ENCODE measurements around the gene YPEL1. TPM values are rescaled to one million over a fixed set of nuclear protein-coding genes. Genes with fewer than 3 reads are reported as not detected.

YPEL1 gene
- total and polyA plus RNA-seq, 2 of the 13 experiments (the other 11 are each of a cell fraction or from before 2014, with no cell fraction given): 0.33 to 2.5 TPM

DNA sequence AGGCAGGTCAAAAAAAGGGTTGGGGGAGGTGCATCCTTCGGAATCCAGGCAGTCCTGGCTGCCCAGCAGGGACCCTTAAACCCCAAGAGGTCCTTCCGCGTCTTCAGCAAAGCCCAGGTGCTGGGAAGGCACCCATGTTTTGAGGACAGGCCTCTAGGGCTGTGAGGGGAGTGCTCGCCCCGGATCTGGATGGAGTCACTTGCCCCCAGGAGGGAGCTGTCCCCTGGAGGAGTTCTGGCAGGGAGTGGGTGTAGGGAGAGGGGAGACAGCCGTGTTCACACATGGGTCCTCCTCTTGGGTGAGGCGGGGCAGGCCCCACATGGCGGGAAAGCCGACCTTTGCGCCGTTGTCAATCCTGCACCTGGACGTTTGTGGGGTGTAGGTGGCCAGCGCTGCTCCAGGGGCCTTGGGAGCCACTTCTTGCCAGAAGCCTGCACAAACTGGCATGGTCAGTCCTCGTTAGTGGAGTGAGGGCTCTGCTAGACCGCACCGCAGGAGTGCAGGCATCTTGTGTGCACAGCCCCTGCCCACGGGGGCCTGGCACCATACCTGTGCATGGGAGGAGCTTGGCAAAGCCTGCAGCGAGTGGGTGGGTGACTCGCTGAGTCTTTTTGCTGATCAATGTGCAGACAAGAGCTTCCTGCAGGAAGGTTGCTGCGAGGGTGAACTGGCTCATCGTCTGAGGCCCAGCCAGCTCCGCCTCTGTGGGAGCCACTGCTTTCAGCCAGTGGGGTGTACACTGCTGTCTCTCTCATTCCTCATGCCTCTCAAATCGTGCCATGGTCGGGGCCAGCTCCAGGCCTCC is 53.8 kb downstream of the YPEL1 start:
- Histone ChIP-seq H3K79me2 (ENCODE audit: insufficient read depth, low read length) (no peaks in the 10 kb centered on the region), H3K4me3 (replicated peaks in 1 of 3; ENCODE audit: insufficient read depth in 1 of 3, low read depth in 2 of 3, low read length in 3 of 3) (no peak overlapping the region), H4K20me1 (ENCODE audit: insufficient read depth, low read length) (no peaks in the 10 kb centered on the region), H3K4me2 (ENCODE audit: low read depth, low read length) (no peak overlapping the region), H3K27me3 (ENCODE audit: control insufficient read depth in 1 of 2, insufficient read depth in 2 of 2, low read length in 2 of 2) (no peaks in the 10 kb centered on the region; a peak in 1 of 5 replicates), H2AFZ (ENCODE audit: low read length) (no peak overlapping the region), H3K27ac (ENCODE audit: extremely low read length, insufficient read depth, low read length) (no peak overlapping the region), H3K9ac (ENCODE audit: insufficient read depth, low read depth, low read length) (no peak overlapping the region), H3K4me1 (ENCODE audit: insufficient read depth, low read length) (peaks cover 17% of the 10 kb centered on the region), H3K9me3 (ENCODE audit: low read length) (no peaks in the 10 kb centered on the region), H3K36me3 (replicated peaks in 1 of 2; ENCODE audit: control insufficient read depth in 1 of 2, insufficient read depth in 2 of 2, low read length in 2 of 2) (peaks cover 21 to 58% of the 10 kb centered on the region in 2 experiments; a peak in 4 of 5 replicates)
- CTCF ChIA-PET (ENCODE audit: low intra/inter-chr PET ratio, low total read pairs): no interaction called here
- ATAC-seq (no peak), DNase-seq (ENCODE audit: low spot score) (no peak), FAIRE-seq (no peak)
- POLR2A ChIA-PET: interaction anchor here (1.3 kb wide), 1 partner anchor 20 kb away, joined by 4 read pairs; no protein-coding TSS in a partner anchor
- intact Hi-C loops (cut with micrococcal nuclease; ENCODE audit: unreplicated experiment): no loop called here
- in situ Hi-C loops (cut with HindIII; ENCODE audit: extremely low pct_ligation_motif_present, low pct_unique_long_range_greater_than_20kb): no loop called here
- no TSS peak for BruUV-seq (replicated peaks)
- 90% methylated on average over 5 of the region's 24 CpGs for WGBS (ENCODE audit: low lambda C conversion rate)
- no peak for TF ChIP-seq TOPORS (CRISPR knock-in tag; IDR thresholded peaks at IDR 0.05)
- TF ChIP-seq, protein P1, sequence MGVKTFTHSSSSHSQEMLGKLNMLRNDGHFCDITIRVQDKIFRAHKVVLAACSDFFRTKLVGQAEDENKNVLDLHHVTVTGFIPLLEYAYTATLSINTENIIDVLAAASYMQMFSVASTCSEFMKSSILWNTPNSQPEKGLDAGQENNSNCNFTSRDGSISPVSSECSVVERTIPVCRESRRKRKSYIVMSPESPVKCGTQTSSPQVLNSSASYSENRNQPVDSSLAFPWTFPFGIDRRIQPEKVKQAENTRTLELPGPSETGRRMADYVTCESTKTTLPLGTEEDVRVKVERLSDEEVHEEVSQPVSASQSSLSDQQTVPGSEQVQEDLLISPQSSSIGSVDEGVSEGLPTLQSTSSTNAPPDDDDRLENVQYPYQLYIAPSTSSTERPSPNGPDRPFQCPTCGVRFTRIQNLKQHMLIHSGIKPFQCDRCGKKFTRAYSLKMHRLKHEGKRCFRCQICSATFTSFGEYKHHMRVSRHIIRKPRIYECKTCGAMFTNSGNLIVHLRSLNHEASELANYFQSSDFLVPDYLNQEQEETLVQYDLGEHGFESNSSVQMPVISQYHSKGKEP (CRISPR knock-in tag; IDR thresholded peaks at IDR 0.05): no peak
- TF ChIP-seq RXRA (CRISPR knock-in tag; IDR thresholded peaks at IDR 0.05): no peak
- TF ChIP-seq MYC (CRISPR knock-in tag; IDR thresholded peaks at IDR 0.05; ENCODE audit: borderline replicate concordance): no peak
- TF ChIP-seq, protein P2, sequence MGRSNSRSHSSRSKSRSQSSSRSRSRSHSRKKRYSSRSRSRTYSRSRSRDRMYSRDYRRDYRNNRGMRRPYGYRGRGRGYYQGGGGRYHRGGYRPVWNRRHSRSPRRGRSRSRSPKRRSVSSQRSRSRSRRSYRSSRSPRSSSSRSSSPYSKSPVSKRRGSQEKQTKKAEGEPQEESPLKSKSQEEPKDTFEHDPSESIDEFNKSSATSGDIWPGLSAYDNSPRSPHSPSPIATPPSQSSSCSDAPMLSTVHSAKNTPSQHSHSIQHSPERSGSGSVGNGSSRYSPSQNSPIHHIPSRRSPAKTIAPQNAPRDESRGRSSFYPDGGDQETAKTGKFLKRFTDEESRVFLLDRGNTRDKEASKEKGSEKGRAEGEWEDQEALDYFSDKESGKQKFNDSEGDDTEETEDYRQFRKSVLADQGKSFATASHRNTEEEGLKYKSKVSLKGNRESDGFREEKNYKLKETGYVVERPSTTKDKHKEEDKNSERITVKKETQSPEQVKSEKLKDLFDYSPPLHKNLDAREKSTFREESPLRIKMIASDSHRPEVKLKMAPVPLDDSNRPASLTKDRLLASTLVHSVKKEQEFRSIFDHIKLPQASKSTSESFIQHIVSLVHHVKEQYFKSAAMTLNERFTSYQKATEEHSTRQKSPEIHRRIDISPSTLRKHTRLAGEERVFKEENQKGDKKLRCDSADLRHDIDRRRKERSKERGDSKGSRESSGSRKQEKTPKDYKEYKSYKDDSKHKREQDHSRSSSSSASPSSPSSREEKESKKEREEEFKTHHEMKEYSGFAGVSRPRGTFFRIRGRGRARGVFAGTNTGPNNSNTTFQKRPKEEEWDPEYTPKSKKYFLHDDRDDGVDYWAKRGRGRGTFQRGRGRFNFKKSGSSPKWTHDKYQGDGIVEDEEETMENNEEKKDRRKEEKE (IDR thresholded peaks at IDR 0.05): no peak
- TF ChIP-seq ZNF878 (CRISPR knock-in tag; IDR thresholded peaks at IDR 0.05): no peak
- no peak for TF ChIP-seq EP300 (IDR thresholded peaks at IDR 0.05; ENCODE audit: low read depth in 2 of 2, low read length in 2 of 2)
- no peak for TF ChIP-seq EP300 (CRISPR knock-in tag; IDR thresholded peaks at IDR 0.05; ENCODE audit: borderline replicate concordance)
- no peak for TF ChIP-seq ZNF562 (CRISPR knock-in tag; IDR thresholded peaks at IDR 0.05; ENCODE audit: borderline replicate concordance)
- no peak for TF ChIP-seq SP2 (CRISPR knock-in tag; IDR thresholded peaks at IDR 0.05)
- TF ChIP-seq, protein P3, sequence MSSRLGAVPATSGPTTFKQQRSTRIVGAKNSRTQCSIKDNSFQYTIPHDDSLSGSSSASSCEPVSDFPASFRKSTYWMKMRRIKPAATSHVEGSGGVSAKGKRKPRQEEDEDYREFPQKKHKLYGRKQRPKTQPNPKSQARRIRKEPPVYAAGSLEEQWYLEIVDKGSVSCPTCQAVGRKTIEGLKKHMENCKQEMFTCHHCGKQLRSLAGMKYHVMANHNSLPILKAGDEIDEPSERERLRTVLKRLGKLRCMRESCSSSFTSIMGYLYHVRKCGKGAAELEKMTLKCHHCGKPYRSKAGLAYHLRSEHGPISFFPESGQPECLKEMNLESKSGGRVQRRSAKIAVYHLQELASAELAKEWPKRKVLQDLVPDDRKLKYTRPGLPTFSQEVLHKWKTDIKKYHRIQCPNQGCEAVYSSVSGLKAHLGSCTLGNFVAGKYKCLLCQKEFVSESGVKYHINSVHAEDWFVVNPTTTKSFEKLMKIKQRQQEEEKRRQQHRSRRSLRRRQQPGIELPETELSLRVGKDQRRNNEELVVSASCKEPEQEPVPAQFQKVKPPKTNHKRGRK (CRISPR knock-in tag; IDR thresholded peaks at IDR 0.05): no peak
- TF ChIP-seq, protein P4, sequence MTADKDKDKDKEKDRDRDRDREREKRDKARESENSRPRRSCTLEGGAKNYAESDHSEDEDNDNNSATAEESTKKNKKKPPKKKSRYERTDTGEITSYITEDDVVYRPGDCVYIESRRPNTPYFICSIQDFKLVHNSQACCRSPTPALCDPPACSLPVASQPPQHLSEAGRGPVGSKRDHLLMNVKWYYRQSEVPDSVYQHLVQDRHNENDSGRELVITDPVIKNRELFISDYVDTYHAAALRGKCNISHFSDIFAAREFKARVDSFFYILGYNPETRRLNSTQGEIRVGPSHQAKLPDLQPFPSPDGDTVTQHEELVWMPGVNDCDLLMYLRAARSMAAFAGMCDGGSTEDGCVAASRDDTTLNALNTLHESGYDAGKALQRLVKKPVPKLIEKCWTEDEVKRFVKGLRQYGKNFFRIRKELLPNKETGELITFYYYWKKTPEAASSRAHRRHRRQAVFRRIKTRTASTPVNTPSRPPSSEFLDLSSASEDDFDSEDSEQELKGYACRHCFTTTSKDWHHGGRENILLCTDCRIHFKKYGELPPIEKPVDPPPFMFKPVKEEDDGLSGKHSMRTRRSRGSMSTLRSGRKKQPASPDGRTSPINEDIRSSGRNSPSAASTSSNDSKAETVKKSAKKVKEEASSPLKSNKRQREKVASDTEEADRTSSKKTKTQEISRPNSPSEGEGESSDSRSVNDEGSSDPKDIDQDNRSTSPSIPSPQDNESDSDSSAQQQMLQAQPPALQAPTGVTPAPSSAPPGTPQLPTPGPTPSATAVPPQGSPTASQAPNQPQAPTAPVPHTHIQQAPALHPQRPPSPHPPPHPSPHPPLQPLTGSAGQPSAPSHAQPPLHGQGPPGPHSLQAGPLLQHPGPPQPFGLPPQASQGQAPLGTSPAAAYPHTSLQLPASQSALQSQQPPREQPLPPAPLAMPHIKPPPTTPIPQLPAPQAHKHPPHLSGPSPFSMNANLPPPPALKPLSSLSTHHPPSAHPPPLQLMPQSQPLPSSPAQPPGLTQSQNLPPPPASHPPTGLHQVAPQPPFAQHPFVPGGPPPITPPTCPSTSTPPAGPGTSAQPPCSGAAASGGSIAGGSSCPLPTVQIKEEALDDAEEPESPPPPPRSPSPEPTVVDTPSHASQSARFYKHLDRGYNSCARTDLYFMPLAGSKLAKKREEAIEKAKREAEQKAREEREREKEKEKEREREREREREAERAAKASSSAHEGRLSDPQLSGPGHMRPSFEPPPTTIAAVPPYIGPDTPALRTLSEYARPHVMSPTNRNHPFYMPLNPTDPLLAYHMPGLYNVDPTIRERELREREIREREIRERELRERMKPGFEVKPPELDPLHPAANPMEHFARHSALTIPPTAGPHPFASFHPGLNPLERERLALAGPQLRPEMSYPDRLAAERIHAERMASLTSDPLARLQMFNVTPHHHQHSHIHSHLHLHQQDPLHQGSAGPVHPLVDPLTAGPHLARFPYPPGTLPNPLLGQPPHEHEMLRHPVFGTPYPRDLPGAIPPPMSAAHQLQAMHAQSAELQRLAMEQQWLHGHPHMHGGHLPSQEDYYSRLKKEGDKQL (CRISPR knock-in tag; IDR thresholded peaks at IDR 0.05; ENCODE audit: low read depth): no peak

Measured in HepG2 (cell line).